T-helper 2 cell (primary cell): ENCODE data around the gene TRIM36.

ENCODE experiments used
- DNase-seq, 5 experiments: peaks; one replicate each; pipeline versions ENCODE4 v3.0.0 to v3.0.0-alpha.2; 2012 to 2022

Gene TRIM36

DNA sequence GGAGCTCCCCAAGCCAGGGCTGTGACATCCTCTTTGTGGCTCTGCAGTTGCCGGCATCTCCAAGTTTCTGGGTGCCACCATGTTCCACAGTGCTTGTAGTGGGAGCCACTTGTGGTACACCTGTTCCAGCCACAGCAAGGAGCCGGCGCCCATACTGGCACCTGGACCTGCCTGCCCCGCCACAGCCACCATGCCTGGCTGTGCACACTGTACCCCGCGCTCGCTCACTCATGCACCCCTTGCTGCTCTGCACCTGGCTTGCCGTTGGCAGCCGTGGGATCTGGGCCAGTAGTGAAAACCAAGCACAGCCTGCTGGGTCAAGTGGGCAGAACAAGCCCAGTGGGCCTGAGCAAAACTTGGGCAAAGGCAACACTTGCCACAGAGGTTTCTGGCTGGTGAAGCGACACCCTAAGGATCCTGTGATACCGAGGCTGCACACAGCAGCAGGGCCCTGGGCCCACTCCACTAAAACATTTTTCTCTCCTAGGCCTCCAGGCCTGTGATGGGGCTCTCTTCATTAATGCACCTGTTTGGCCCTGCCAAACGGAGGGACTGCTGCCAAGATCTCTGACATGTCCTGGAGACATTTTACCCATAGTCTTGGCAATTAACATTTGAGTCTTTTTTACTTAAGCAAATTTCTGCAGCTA is 2.8 kb downstream of the TRIM36 start:
- no peak for DNase-seq

DNA sequence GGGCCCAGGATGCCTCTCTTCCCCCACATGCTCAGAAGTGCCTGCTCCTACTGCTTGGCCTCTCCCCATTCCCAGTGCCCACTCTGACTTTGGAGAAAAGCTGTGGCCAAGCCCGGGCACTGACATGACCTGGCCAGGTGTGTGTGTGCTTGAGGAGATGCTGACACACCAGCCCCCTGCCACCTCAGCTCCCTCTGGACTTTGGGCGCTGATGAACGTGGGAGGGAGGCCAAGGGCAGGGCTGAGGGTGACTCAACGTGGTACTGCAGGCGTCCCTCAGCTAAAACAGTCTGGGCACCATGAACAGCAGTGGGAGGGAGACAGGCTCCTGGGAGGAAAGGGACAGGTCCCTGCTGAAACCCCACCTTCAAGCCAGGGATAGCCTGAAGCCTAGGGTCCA is 3.9 kb downstream of the TRIM36 start:
- no peak for DNase-seq

DNA sequence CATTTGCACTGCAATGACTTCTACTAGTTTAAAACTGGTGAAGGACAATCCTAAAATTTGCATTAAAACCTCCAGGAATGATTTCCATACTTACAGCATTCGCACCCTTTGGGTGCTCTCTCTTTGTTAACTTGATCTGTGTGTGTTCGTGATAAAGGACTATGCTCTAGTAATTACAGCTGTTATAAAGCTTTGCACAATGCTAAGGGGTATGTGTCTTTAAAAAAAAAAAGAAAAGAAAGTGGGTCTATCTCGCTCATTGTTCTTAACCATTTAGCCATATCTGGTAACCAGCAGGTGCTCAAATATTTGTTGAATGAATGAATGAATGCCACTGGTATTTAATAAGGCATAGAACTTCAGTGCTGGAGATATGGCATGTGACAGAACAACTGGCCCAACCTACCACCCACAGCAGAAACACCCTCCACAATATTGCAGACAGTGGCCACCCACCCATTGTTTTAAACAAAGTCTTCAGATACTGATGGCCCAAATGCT is 8.7 kb downstream of the TRIM36 start:
- DNase-seq: no peak

DNA sequence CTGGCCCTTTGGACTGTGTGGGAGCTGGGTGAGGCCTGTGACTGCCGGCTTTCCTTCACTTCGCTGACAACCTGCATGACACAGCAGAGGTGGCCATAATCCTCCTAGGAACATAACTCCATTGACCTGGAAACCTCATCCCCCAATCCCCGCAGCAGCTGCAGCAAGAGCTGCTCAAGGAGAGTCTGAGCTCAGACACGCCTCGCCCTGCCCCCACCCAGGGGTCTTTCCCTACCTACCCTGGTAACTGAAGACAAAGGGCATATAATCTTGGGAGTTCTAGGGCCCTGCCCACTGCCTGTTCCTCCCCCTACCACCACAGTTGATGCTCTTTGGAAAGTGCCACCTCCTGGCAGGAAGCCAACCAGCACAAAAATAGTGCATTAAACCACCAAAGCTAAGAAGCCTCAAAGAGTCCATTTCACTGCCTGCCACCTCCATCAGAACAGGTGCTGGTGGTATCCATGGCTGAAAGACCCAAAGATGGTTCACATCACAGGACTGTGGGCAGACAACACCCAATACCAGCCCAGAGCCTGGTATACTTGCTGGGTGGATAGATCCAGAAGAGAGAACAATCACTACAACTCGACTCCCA is 18.4 kb downstream of the TRIM36 start:
- no peak for DNase-seq

DNA sequence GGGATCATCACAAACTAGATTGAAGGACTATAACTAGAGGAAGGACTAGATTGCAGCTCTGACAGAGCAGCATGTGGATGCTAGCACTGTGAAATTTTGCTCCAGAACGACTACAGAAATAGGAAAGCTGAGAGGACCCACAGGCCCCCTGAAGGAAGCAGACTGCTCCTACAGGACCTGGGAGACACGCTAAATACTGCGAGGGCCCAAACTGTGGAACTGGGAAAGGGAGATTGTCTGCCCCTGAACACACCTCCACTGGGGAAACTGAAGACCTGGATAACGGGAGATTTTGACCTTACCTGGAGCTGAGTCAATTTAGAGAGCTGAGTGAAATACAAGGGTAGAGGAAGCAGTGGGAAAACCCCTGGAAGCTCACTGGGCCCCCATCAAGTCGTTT is 19.2 kb downstream of the TRIM36 start:
- no peak for DNase-seq

DNA sequence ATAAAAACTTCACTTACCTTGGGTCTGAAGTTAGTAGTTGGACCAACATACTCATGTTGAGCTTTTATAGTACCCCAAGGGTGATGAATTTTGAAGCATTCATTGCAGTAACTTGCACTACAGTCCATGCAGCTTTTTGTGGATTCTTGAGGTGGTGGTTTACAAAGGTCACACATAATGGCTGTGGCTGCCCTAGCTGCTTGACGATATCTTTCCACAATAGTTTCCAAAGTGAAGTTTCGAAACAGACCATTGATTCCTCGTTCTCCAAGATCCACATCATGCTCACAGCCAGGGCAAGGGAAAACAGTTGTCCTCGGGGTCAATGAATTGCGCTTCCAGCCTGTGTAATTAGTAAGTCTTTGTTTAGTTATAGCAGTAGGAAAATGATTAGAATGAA is 22.7 kb downstream of the TRIM36 start:
- DNase-seq: no peak

DNA sequence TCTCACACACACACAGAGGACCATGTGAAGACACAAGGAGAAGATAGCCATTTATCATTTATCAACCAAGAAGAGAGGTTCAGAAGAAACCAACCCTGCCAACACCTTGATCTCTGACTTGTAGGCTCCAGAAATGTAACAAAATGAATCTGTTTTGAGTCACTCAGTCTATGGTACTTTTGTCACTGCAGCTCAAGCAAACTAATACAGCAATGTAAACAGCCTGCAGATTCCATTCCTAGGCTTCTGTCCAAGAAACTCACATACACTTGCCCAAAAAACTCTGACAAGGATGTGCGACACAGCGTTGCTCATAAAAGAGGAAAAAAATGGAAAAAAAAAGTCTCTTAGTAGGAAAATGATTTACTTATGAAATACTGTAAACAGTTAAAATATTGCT is 33.4 kb downstream of the TRIM36 start:
- no peak for DNase-seq

DNA sequence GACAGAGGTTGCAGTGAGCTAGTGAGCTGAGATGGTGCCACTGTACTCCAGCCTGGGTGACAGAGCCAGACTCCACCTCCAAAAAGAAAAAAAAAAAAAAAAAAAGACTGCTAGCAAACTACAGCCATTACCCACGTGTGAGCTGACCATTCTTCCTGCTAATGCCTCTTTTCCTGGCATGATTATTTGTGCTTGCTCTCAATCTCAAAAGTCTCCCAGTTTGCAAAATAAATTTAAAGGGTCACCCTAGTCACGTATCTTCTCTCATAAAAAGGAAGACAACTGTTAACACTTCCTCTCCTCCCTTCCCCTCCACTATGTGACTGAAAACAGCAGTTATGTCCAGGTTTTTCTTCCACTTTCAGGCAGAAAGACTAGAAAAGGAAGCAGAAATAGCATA is 37.2 kb downstream of the TRIM36 start:
- DNase-seq: no peak

DNA sequence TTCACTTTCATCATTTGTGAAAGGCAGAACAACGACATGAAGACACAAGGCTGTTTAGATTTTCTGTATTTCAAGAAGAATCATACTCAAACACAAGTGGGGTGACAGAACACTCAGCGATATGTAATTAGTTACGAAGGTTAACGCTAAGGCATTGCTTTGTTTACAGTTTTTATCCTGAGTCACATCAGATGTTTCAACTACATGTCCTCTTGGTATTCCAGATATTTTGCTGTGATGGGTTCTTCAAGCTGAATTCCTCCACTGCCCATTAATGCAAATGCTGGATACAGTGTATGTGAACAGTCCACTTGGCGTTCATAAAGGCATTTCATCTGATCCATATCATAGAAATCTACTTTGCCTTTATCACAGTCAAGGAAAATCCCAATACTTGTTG is 43.4 kb downstream of the TRIM36 start:
- DNase-seq: no peak

DNA sequence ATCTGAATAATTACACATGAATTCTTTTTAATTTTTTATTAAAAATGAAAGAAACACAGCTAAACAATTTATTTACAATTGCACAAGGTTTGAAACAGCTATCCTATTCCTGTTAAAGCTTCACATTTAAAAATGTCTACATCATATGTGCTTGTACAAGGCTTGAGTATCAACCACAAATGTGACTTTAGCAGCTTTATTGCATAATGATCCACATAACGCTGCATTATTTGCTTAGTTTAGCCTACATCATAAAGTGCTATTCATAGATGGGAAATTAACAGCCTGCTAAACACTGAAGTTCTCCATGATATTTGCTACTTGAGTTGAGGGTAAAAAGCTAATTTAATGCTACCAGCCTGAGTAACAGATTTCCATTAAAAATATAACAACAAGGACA is 45.0 kb downstream of the TRIM36 start:
- no peak for DNase-seq

DNA sequence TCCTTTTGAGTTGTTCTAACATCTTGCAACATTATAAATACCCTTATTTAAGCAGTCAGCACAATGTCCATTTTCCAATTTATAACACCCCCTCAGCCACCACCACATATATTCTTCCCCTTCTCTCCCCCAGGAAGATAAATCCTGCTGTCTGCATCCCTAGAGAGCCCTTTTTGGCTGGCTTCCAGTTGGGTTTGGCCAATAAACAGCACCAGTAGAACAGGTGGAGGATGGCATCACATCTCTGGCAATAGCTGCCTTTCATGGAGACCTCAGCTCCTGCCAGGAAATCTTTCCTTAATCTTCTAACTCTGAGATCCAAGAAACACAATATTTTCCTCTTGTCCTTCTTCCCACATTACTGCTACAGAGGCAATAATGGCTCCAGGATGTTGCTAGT is 53.7 kb downstream of the TRIM36 start:
- no peak for DNase-seq

DNA sequence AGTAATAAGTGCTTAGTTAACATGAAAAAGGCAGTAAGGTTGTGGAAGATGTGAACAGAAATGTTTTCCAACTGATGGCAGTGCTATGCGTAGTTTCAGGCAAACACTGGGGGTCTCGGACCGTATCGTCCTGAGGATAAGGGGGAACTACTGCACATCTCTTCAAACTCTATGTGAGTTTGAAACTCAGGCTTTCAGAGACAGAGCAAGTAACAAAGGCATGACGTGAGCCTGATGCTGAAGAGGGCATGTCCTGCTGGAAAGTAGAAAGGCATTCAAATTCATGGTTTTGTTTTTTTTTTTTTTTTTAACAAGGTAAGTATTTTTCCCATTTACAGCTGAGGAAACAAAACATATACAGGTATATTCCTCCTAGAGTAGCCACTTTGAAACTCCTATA is 59.9 kb downstream of the TRIM36 start:
- no peak for DNase-seq

DNA sequence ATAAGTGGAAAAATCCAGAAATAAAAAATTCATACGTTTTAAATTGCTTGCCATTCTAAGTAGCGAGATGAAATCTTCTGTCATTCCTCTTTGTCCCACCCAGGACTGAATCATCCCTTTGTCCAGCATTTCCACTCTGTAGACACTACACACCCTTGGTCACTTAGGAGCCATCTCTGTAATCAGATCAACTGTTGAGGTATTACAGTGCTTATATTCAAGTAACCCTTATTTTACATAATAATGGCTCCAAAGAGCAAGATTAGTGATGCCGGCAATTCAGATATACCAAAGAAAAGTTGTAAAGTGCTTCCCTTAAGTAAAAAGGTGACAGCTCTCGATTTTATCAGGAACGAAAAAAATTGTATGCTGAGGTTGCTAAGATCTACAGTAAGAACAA is 60.4 kb downstream of the TRIM36 start:
- DNase-seq: no peak

DNA sequence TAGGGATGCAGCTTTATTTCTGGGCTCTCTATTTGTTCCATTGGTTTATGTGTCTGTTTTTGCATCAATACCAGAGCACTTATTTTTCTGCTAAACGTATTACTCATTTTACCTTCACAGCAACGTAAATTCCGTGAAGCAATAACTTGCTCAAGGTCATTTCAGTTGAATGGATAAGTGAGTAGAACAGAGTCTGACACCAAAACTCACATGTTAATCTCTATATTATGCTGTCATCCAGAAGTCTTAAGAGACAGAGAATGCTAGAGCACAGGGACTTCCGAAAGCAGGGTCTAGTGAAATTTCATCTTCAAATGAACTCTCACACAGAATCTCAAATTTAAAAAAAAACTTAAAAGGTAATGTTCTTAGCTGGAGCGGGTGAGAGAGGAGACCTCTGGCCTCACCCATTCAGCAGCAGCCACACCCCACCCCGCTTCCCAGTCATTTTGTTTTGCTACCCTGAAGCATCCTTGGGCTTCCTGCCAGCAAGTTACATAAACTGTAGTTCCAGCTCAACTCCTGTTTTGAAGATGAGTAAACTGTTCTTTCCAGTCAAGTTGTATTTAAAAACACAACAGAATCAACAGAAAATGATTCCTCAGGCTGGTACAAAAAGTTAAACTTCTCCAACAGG is 69.3 kb downstream of the TRIM36 start:
- DNase-seq: no peak

DNA sequence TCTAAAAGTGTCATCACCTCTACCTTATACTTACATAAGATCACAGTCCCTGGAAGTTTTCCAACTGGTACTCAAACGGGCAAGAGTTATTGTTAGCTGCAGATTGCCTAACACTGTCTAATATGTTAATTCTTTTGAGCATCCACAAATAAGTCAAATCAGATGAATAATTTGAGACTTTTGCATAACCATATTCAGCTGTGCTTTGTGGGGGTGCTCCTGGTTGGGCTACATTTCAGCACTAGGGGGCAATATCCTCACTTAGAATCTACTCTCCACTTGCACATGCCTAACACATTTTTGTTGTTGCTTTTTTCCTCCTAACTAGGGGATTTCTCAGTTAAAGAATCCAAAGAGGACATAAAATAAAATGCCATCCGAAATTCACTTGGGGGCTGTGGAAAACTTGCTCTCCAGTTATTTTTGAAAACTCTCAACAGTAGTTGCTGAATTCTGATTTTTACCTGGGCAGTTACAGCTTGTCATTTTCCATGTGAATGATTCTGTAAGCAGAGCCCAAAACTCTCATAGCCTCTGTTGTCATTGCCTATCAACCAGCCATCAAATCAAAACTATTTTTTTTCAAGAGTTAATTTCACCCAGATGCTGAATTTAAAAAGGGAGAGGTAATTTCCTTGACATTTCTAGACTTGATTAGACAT is 71.5 kb downstream of the TRIM36 start:
- peak in 2 of 5 experiments; percentile 3 to 52 for DNase-seq

DNA sequence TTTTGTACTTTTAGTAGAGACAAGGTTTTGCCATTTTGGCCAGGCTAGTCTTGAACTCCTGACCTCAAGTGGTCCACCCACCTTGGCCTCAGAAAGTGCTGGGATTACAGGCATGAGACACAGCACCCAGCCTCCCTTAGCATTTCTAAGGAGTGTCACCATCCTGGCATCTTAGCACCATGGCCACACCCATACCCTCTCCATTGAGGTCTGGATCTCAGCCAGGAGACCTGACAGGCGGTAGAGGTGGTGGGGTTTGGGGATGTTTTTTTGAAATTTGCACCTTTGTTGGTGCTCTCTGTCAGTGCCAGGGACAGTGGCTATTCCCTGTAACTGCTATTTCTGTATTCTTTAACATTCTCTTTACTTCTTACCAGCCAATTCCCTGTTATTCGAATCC is 72.5 kb downstream of the TRIM36 start:
- no peak for DNase-seq

DNA sequence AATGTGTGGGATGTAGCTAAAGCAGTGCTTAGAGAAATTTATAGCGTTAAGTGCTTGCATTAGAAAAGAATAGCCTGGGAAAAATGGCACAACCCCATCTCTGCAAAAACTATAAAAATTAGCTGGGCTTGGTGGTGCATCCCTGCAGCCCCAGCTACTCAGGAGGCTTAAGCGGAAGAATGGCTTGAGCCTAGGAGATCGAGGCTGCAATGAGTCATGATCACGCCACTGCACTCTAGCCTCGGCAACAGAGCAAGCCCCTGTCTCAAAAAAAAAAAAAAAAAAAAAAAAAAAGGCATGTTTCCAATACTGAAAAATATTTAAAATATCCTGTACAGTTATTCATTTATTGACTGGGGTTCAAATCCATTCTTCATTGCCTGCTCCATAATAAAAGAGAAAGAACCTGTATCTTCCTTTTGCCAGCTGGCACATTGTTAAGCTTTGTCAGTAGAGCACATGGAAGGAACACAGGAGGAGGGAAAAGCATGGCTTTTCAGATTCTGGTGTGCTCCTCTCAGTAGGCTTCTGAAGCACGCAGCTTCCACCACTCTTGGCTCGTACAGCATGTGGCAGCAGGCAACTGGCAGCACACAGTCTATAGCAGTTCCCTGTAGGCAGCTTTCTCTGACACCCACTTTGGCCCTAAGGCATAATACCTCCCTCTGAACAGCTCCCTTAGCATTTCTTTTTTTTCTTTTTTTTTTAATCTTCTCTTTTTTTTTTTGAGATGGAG is 73.5 kb downstream of the TRIM36 start:
- no peak for DNase-seq

DNA sequence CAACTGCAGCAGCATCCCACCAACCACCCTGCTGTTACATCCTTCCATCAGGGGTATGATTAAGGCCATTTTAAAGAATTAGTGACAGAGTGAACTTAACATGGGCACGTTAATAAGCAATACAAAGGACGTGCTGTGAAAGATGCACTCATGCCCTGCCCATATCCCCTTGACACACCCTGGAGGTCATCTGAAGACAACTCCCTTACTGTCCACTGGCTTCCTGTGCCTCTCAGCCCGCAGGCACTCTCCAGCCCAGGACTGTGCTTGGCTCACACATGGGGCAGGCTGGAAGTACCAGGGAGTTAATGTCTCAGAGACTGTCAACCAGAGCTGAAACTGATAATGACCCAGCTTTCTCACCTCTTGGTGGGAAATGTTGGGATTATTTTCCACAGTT is 81.8 kb downstream of the TRIM36 start:
- no peak for DNase-seq

DNA sequence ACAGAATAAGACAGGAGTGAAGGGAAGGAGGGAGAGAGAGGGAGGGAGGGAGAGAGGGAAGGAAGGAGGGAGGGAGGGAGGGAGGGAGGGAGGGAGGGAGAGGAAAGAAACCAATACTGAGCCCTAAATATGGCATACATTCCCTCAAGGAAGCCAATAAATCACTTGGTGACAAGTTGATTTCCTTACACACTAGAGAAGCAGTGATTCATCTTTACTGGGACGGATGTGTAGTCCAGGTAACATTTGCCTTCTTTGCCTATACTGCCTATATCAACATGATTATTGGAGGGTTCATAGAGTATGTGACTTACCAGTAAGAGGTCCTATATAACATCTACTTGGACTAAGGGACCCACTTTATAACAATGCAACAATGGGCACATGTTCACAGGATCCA is 83.2 kb downstream of the TRIM36 start:
- DNase-seq: no peak

DNA sequence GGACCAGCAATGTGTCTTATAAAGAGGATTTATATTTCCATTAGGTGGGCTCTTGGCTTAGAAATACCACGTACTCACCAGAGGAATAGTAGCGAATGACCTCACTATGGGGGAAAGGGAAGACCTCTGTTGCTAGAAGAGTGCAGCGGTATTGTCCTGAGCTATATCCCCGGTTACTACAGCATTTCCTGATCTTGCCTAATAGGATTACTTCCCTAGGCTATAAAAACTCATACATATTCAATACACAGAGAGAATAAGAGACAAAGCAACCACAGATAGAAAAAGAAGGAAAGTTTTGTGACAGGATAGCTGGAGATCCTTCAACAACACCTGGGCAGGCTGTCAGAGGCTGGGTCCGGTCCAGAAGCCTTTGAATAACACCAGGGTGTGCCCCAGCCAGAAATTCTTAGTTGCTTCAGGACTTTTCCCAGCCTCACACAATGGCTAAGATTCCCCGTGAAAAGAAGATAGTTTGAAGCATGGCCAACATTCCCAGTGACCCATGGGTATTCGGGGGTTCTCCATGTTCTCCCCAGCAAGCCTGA is 85.4 kb downstream of the TRIM36 start:
- DNase-seq: no peak

DNA sequence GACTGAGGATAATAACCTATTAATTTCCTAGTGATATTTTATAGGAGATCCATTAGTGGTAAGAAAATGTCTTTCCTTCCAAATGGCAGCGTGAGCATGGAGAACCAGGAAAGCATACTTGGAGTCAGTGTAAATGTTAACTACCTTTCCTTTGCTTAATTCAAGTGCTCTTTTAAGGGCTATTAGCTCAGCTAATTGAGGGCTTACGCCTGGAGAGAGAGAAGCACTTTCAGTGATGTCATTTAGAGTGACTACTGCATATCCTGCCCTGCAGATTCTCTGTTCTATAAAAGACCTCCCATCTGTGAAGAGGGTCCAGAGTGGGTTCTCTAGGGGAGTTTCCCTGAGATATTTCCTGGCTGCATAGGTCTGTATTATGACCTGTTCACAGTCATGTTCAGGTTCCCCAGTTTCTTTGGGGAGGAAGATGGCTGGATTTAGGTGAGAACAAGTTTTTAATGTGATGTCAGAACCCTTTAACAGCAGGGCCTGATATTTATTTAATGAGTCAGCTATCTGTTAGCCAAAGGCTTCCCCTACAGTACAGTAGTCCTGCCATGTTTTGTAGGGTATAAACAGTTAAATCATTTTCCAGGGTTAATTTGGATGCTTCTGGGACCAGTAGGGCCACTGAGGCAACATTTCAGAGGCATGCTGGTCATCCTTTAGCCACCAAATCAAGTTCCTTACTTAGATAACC is 89.6 kb downstream of the TRIM36 start:
- DNase-seq: no peak
